Measurements from ENCODE around the gene RAB27B.

RAB27B gene

GRCh38 chr18:54859667-54860421 lies 31.6 kb downstream of the RAB27B start:
- no peak overlapping the region for H3K27ac ChIP-seq
- DNase-seq, result no peak
- TF ChIP-seq CTCF (IDR thresholded peaks at IDR 0.05; ENCODE audit: low read depth, low read length, missing control alignments), result no peak

GRCh38 chr18:54860941-54861340 lies 32.7 kb downstream of the RAB27B start:
- H3K27ac ChIP-seq, result no peak overlapping the region

More at GRCh38 chr18:54859667-54860421, 31.6 kb downstream of the RAB27B start:
- in situ Hi-C loops (cut with HindIII; ENCODE audit: low pct_ligation_motif_present, low sequenced_read_pairs), result no loop called here
- Histone ChIP-seq H3K4me3 (ENCODE audit: low read depth, low read length) (no peak overlapping the region), H3K36me3 (replicated peaks) (no peaks in the 10 kb centered on the region), H3K27me3 (replicated peaks) (no peaks in the 10 kb centered on the region)

GRCh38 chr18:54867131-54867530 lies 38.9 kb downstream of the RAB27B start:
- in situ Hi-C loops (cut with HindIII; ENCODE audit: low pct_ligation_motif_present, low sequenced_read_pairs), result no loop called here
- no peaks in the 10 kb centered on the region for H3K36me3 ChIP-seq (replicated peaks)
- DNase-seq, result no peak
- TF ChIP-seq CTCF (IDR thresholded peaks at IDR 0.05; ENCODE audit: low read depth, low read length, missing control alignments), result no peak
- H3K27me3 ChIP-seq (replicated peaks), result no peaks in the 10 kb centered on the region
- no peak overlapping the region for H3K27ac ChIP-seq
- H3K4me3 ChIP-seq (ENCODE audit: low read depth, low read length), result no peak overlapping the region

More at GRCh38 chr18:54860941-54861340, 32.7 kb downstream of the RAB27B start:
- no peak for TF ChIP-seq CTCF (IDR thresholded peaks at IDR 0.05; ENCODE audit: low read depth, low read length, missing control alignments)
- H3K27me3 ChIP-seq (replicated peaks), result no peaks in the 10 kb centered on the region
- no peak for DNase-seq
- H3K36me3 ChIP-seq (replicated peaks), result no peaks in the 10 kb centered on the region
- in situ Hi-C loops (cut with HindIII; ENCODE audit: low pct_ligation_motif_present, low sequenced_read_pairs), result no loop called here
- H3K4me3 ChIP-seq (ENCODE audit: low read depth, low read length), result no peak overlapping the region

GRCh38 chr18:54871231-54871630 lies 43.0 kb downstream of the RAB27B start:
- in situ Hi-C loops (cut with HindIII; ENCODE audit: low pct_ligation_motif_present, low sequenced_read_pairs), result no loop called here
- TF ChIP-seq CTCF (IDR thresholded peaks at IDR 0.05; ENCODE audit: low read depth, low read length, missing control alignments), result no peak
- no peak overlapping the region for H3K4me3 ChIP-seq (ENCODE audit: low read depth, low read length)
- no peak for DNase-seq
- no peaks in the 10 kb centered on the region for H3K27me3 ChIP-seq (replicated peaks)
- no peak overlapping the region for H3K27ac ChIP-seq
- H3K36me3 ChIP-seq (replicated peaks), result no peaks in the 10 kb centered on the region

- no peak for TF ChIP-seq CTCF (IDR thresholded peaks at IDR 0.05; ENCODE audit: low read depth, low read length, missing control alignments)
- Histone ChIP-seq H3K27me3 (replicated peaks) (no peaks in the 10 kb centered on the region), H3K4me3 (ENCODE audit: low read depth, low read length) (no peak overlapping the region), H3K36me3 (replicated peaks) (no peaks in the 10 kb centered on the region), H3K27ac (no peak overlapping the region)
- no peak for DNase-seq
- in situ Hi-C loops (cut with HindIII; ENCODE audit: low pct_ligation_motif_present, low sequenced_read_pairs), result no loop called here
Measured at GRCh38 chr18:54872681-54873080, 44.4 kb downstream of the RAB27B start.

GRCh38 chr18:54873884-54874255 lies 45.6 kb downstream of the RAB27B start:
- TF ChIP-seq CTCF (IDR thresholded peaks at IDR 0.05; ENCODE audit: low read depth, low read length, missing control alignments), result no peak
- H3K36me3 ChIP-seq (replicated peaks), result no peaks in the 10 kb centered on the region
- no peak overlapping the region for H3K27ac ChIP-seq
- DNase-seq, result no peak
- no peak overlapping the region for H3K4me3 ChIP-seq (ENCODE audit: low read depth, low read length)
- no peaks in the 10 kb centered on the region for H3K27me3 ChIP-seq (replicated peaks)
- in situ Hi-C loops (cut with HindIII; ENCODE audit: low pct_ligation_motif_present, low sequenced_read_pairs), result no loop called here
